GM18498 (cell line): ENCODE results near the gene MIA2.
"Not testable (repeated sequence)": the region's sequence is repeated elsewhere in the genome, so short reads cannot be mapped to it uniquely, and the experiment has no call there.

ENCODE experiments used
- ATAC-seq: cut with Tn5 transposase; IDR thresholded peaks from one replicate; pipeline ENCODE4 v1.9.1; 2021; ENCODE audit warnings: mild to moderate bottlenecking, moderate library complexity; ENCODE audit not compliant: unreplicated experiment

MIA2 gene, protein sequence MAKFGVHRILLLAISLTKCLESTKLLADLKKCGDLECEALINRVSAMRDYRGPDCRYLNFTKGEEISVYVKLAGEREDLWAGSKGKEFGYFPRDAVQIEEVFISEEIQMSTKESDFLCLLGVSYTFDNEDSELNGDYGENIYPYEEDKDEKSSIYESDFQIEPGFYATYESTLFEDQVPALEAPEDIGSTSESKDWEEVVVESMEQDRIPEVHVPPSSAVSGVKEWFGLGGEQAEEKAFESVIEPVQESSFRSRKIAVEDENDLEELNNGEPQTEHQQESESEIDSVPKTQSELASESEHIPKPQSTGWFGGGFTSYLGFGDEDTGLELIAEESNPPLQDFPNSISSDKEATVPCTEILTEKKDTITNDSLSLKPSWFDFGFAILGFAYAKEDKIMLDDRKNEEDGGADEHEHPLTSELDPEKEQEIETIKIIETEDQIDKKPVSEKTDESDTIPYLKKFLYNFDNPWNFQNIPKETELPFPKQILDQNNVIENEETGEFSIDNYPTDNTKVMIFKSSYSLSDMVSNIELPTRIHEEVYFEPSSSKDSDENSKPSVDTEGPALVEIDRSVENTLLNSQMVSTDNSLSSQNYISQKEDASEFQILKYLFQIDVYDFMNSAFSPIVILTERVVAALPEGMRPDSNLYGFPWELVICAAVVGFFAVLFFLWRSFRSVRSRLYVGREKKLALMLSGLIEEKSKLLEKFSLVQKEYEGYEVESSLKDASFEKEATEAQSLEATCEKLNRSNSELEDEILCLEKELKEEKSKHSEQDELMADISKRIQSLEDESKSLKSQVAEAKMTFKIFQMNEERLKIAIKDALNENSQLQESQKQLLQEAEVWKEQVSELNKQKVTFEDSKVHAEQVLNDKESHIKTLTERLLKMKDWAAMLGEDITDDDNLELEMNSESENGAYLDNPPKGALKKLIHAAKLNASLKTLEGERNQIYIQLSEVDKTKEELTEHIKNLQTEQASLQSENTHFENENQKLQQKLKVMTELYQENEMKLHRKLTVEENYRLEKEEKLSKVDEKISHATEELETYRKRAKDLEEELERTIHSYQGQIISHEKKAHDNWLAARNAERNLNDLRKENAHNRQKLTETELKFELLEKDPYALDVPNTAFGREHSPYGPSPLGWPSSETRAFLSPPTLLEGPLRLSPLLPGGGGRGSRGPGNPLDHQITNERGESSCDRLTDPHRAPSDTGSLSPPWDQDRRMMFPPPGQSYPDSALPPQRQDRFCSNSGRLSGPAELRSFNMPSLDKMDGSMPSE (N-terminal part only)

GRCh38 chr14:39233680-39234326 is at the start of gene MIA2:
TSS of gene MIA2 (plus strand) at chr14:39233915. CDS start at chr14:39234115, 200 bp downstream.
- no peak for ATAC-seq

DNA sequence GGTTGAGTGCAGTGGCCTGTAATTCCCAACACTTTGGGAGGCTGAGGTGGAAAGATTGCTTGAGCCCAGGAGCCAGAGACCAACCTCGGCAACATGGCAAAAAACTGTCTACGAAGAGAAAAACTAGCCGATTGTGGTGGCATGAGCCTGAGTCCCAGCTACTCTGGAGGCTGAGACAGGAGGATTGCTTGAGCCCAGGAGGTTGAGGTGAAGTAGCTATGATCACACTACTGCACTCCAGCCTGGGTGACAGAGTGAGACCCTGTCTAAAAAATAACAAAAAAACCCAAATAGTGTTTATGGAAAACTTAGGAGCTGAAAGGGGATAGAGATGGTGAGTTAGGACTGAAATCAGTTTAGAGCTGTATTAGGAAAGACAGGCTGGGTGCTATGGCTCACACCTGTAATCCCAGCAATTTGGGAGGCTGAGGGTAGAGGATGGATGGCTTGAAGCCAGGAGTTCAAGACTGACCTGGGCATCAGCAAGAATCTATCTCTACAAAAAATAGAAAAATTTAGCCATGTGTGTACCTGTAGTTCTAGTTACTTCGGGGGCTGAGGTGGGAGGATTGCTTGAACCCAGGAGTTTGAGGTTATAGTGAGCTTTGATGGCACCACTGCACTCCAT is 49.0 kb upstream of the MIA2 start:
- no peak for ATAC-seq

GRCh38 chr14:39185256-39186049 is 48.3 kb upstream of the MIA2 start:
- ATAC-seq = no peak

- ATAC-seq = no peak
These were observed 46.7 kb upstream of the MIA2 start for GRCh38 chr14:39186941-39187525.

- ATAC-seq = no peak
These were observed 29.8 kb upstream of the MIA2 start for GRCh38 chr14:39203659-39204606.

GRCh38 chr14:39207430-39207829 is 26.3 kb upstream of the MIA2 start:
- not testable (repeated sequence) for ATAC-seq

- no peak for ATAC-seq
These were observed 22.5 kb upstream of the MIA2 start for GRCh38 chr14:39211109-39211741.

DNA sequence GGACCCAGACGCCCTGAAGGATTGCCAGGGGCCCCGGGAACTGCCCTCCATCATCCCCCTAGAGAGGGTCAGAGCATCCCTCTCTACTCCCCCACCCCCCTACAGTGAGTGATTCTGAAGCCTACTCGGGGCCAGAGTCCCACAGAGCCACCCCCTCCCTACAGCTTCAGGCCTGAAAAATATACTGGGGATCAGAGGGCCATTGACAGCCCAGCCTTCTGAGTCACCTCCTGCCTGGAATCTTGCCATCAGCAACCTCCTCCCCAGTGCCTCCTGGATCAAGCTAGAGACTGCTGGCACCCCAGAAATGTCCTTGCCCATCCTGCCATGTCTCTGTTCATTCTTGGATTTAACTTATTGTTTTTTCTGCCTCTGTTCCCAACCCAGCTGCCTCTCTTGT is 21.7 kb upstream of the MIA2 start:
- ATAC-seq = no peak

DNA sequence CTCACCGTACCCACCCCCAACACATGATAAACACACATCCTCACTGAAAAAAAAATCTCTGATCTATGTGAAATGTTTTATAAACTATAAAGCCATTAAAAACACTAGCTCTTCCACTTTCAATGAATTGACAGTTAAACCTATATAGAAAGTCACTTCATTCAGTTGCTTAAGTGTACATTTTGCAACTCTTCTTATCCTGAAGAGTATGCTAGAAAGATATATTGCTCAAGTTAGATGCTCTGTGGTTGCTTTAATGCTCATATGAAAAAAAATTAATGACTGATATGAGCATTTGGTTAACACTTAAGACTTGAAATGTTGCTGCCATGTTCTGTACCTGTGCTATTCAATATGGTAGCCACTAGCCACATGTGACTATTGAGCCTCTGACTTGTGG is 21.0 kb upstream of the MIA2 start:
- no peak for ATAC-seq

DNA sequence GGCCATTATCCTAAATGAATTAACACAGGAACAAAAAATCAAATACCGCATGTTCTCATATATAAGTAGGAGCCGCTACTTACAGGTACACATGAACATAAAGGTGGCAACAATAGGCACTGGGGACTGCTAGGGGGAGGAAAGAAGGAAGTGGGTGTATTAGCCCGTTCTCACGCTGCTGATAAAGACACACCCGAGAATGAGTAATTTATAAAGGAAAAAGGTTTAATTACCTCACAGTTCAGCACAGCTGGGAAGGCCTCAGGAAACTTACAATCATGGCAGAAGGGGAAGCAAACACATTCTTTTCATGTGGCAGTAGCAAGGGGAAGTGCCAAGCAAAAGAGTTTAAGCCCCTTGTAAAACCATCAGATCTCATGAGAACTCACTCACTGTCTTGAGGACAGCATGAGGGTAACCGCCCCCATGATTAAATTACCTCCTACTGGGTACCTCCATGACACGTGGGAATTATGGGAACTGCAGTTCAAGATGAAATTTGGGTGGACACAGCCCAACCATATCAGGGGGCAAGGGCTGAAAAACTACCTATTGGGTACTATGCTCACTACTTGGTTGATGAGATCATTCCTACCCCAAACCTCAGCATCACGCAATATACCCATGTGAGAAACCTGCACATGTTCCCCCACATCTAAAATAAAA is 16.4 kb upstream of the MIA2 start:
- ATAC-seq = no peak

DNA sequence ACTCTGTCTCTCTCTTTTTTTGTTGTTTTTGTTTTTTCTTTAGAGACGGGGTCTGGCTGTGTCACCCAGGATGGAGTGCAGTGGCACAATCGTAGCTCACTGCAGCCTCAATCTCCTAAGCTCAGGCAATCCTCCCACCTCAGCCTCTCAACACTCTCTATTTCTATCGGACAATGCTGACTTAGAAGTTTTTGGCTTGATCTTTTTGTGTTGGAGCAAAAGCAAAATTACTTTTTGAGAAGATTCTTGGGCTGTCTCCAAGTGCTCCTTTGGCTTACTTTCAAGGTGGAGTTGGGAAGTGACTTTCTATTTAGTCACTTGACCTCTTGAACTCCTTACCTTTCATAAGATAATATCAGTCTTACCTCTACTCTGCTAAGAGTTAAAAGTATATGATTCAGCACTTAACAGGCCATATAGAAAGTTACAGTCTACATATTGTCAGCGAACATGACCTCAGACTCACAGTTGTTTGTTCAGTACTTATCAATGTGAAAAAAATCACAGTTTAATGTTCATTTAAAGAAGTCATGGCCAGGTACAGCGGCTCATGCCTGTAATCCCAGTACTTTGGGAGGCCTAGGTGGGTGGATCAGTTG is 15.4 kb upstream of the MIA2 start:
- no peak for ATAC-seq

GRCh38 chr14:39219075-39219499 is 14.6 kb upstream of the MIA2 start:
- peak; percentile 63 for ATAC-seq

DNA sequence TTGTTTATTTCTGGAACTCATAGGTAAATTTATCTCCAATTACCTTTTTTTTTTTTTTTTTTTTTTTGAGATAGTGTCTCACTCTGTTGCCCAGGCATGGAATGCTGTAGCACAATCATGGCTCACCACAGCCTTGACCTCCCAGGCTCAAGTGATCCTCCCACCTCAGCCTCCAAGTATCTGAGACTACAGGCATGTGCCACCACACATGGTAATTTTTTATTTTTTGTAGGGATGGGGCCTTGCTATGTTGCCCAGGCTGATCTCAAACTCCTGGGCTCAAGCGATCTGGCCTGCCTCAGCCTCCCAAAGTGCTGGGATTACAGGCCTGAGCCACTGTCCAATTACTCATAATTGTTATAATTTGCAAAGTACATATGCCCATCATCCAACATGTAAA is 13.2 kb upstream of the MIA2 start:
- ATAC-seq = not testable (repeated sequence)

DNA sequence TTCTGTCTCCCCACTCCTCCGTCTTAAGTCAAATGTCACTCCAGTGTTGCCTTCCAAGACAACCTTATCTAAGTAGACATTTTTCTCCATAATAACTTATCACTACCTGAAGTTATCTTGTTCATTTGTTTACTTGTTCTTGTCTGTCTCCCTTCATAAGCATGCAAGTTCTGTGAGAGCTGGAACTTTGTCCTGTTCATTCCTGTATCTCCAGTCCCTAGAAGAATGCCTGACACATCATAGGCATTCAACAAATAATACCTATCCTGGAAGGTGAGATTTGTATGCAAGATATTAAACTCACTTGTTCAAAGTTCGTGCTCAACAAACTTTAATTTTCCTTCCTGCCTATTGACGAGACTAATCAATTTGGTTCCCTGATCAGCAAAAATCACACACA is 5.7 kb upstream of the MIA2 start:
- no peak for ATAC-seq

- ATAC-seq = no peak
These were observed 5.0 kb upstream of the MIA2 start for GRCh38 chr14:39228509-39229221.

GRCh38 chr14:39229222-39229543 is 4.5 kb upstream of the MIA2 start:
- ATAC-seq = no peak
